SK-N-SH treated with all-trans-retinoic acid at 6 μM for 48 hours (cell line): ENCODE data around the gene TMEM164.

Experiments
- ATAC-seq: fragments of 200-7000 bp; cut with Tn5 transposase; 3 replicates; pipeline ENCODE4 v1.9.1; 2020; ENCODE audit warnings: mild to moderate bottlenecking, moderate library complexity
- ARNTL ChIP-seq: fragments of 450-650 bp; formaldehyde crosslinking; IDR thresholded peaks from 2 replicates; pipeline ENCODE4 v1.5.0; 2020; ENCODE audit warnings: low read depth, mild to moderate bottlenecking, moderate library complexity, borderline replicate concordance
- BACH2 ChIP-seq: fragments of 250-450 bp; sonication (Bioruptor Pico); IDR thresholded peaks from 2 replicates; pipeline ENCODE4 v1.9.0; 2021; ENCODE audit warnings: mild to moderate bottlenecking, borderline replicate concordance
- CSDC2 ChIP-seq: fragments of 250-450 bp; sonication (Bioruptor Pico); IDR thresholded peaks from 2 replicates; pipeline ENCODE4 v1.5.0; 2020; ENCODE audit warnings: mild to moderate bottlenecking, moderate library complexity
- ESRRG ChIP-seq: fragments of 250-450 bp; sonication (Bioruptor Pico); IDR thresholded peaks from 2 replicates; pipeline ENCODE4 v1.6.1; 2021; ENCODE audit warnings: mild to moderate bottlenecking
- GLIS3 ChIP-seq: fragments of 250-450 bp; sonication (Bioruptor Pico); IDR thresholded peaks from 2 replicates; pipeline ENCODE4 v1.5.0; 2020; ENCODE audit warnings: mild to moderate bottlenecking, moderate library complexity
- ISL1 ChIP-seq: fragments of 250-450 bp; sonication (Bioruptor Pico); IDR thresholded peaks from 2 replicates; pipeline ENCODE4 v2.1.2; 2022; ENCODE audit warnings: mild to moderate bottlenecking, moderate library complexity
- OSR1 ChIP-seq: fragments of 250-450 bp; sonication (Bioruptor Pico); IDR thresholded peaks from 2 replicates; pipeline ENCODE4 v1.8.0; 2022; ENCODE audit warnings: moderate library complexity, mild to moderate bottlenecking, inconsistent platforms
- PPARA ChIP-seq: fragments of 250-450 bp; sonication (Bioruptor Pico); IDR thresholded peaks from 2 replicates; pipeline ENCODE4 v1.5.0; 2020; ENCODE audit warnings: mild to moderate bottlenecking, borderline replicate concordance
- RARB ChIP-seq: fragments of 250-450 bp; sonication (Bioruptor Pico); IDR thresholded peaks from 2 replicates; pipeline ENCODE4 v1.8.0; 2021; ENCODE audit warnings: mild to moderate bottlenecking, moderate library complexity
- SNAI2 ChIP-seq: fragments of 250-450 bp; sonication (Bioruptor Pico); IDR thresholded peaks from 2 replicates; pipeline ENCODE4 v1.5.0; 2020; ENCODE audit warnings: mild to moderate bottlenecking, moderate library complexity
- TCF4 ChIP-seq: fragments of 250-450 bp; sonication (Bioruptor Pico); IDR thresholded peaks from 2 replicates; pipeline ENCODE4 v1.8.0; 2021; ENCODE audit warnings: mild to moderate bottlenecking, moderate library complexity, borderline replicate concordance
- TOX ChIP-seq: fragments of 250-450 bp; sonication (Bioruptor Pico); IDR thresholded peaks from 2 replicates; pipeline ENCODE4 v1.8.0; 2021; ENCODE audit warnings: mild to moderate bottlenecking, moderate library complexity, borderline replicate concordance
- ZC3H10 ChIP-seq: fragments of 250-450 bp; sonication (Bioruptor Pico); IDR thresholded peaks from 2 replicates; pipeline ENCODE4 v1.5.1; 2021; ENCODE audit warnings: mild to moderate bottlenecking, moderate library complexity
- ZNF565 ChIP-seq: fragments of 450-650 bp; formaldehyde crosslinking; conservative IDR thresholded peaks from 2 replicates; pipeline ENCODE4 v1.5.0; 2020; ENCODE audit warnings: low read depth, mild to moderate bottlenecking, moderate library complexity
- ZNF70 ChIP-seq: fragments of 450-650 bp; formaldehyde crosslinking; IDR thresholded peaks from 2 replicates; pipeline ENCODE4 v1.5.0; 2020; ENCODE audit warnings: mild to moderate bottlenecking, moderate library complexity
- ZNF8 ChIP-seq: fragments of 450-650 bp; formaldehyde crosslinking; IDR thresholded peaks from 2 replicates; pipeline ENCODE4 v1.5.0; 2020; ENCODE audit warnings: mild to moderate bottlenecking, moderate library complexity
- TF ChIP-seq, protein P1 (sequence below): fragments of 250-450 bp; sonication (Bioruptor Pico); IDR thresholded peaks from 2 replicates; pipeline ENCODE4 v1.5.1; 2020; ENCODE audit warnings: low read depth, mild to moderate bottlenecking, moderate library complexity
- TF ChIP-seq, protein P2 (sequence below): fragments of 250-450 bp; sonication (Bioruptor Pico); IDR thresholded peaks from 2 replicates; pipeline ENCODE4 v1.8.0; 2021; ENCODE audit warnings: low read depth, mild to moderate bottlenecking, moderate library complexity, borderline replicate concordance
- TF ChIP-seq, protein P3 (sequence below): fragments of 250-450 bp; sonication (Bioruptor Pico); IDR thresholded peaks from 2 replicates; pipeline ENCODE4 v1.5.1; 2021; ENCODE audit warnings: mild to moderate bottlenecking, moderate library complexity
- TF ChIP-seq, protein P4 (sequence below): fragments of 250-450 bp; sonication (Bioruptor Pico); IDR thresholded peaks from 2 replicates; pipeline ENCODE4 v1.5.0; 2020; ENCODE audit warnings: mild to moderate bottlenecking, moderate library complexity

TMEM164 gene

DNA sequence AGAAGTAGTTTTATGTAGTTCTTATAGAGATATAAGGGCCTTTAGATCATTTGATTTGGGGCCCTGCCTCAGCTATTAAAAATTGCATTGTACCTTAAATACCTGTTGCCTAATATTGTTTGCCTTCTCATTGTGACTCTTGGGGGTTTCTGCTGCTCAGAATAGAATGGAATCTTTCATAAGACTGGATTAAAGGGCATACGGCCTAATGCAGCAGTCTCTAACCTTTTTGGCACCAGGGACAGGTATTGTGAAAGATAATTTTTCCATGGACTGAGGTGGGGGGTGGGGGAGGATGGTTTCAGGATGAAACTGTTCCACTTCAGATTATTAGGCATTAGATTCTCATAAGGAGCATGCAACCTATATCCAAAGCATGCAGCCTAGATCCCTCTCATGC is 46.2 kb downstream of the TMEM164 start:
- no peak for TF ChIP-seq ZNF565
- TF ChIP-seq ISL1 (CRISPR knock-in tag) = no peak
- TF ChIP-seq GLIS3 (CRISPR knock-in tag) = no peak
- no peak for TF ChIP-seq ZNF8 (CRISPR knock-in tag)
- TF ChIP-seq, all 23 proteins: peak for 0
- no peak for ATAC-seq

DNA sequence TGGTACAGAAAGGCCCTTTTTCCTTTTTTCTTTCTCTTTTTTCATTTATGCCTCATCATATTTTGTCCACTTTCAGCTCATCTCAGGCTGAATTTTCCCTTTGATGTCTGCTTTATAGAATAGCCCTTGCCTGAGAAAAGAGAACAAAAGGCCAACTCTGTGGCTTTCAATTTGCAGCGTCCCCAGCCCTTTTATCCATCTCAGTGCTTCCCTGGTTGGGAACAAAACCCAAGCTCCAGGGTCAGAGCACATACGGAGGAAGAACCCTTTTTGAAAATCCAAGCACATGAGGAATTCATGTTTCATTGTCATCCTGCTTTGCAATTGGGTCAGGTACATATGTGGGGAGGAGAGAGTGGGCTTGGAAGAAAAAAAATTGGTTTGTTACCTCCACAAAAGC is 47.5 kb downstream of the TMEM164 start:
- ATAC-seq = no peak
- TF ChIP-seq CSDC2 (no peak), SNAI2 (no peak), ZNF8 (CRISPR knock-in tag) (no peak), GLIS3 (CRISPR knock-in tag) (no peak), ESRRG (no peak), ZNF565 (no peak), PPARA (no peak), ZNF70 (CRISPR knock-in tag) (no peak), ARNTL (CRISPR knock-in tag) (no peak), TCF4 (CRISPR knock-in tag) (no peak), RARB (CRISPR knock-in tag) (no peak), BACH2 (no peak), ZC3H10 (no peak), ISL1 (CRISPR knock-in tag) (no peak), OSR1 (CRISPR knock-in tag) (no peak), TOX (no peak)
- TF ChIP-seq, protein P1, sequence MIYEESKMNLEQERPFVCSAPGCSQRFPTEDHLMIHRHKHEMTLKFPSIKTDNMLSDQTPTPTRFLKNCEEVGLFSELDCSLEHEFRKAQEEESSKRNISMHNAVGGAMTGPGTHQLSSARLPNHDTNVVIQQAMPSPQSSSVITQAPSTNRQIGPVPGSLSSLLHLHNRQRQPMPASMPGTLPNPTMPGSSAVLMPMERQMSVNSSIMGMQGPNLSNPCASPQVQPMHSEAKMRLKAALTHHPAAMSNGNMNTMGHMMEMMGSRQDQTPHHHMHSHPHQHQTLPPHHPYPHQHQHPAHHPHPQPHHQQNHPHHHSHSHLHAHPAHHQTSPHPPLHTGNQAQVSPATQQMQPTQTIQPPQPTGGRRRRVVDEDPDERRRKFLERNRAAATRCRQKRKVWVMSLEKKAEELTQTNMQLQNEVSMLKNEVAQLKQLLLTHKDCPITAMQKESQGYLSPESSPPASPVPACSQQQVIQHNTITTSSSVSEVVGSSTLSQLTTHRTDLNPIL = no peak
- TF ChIP-seq, protein P2, sequence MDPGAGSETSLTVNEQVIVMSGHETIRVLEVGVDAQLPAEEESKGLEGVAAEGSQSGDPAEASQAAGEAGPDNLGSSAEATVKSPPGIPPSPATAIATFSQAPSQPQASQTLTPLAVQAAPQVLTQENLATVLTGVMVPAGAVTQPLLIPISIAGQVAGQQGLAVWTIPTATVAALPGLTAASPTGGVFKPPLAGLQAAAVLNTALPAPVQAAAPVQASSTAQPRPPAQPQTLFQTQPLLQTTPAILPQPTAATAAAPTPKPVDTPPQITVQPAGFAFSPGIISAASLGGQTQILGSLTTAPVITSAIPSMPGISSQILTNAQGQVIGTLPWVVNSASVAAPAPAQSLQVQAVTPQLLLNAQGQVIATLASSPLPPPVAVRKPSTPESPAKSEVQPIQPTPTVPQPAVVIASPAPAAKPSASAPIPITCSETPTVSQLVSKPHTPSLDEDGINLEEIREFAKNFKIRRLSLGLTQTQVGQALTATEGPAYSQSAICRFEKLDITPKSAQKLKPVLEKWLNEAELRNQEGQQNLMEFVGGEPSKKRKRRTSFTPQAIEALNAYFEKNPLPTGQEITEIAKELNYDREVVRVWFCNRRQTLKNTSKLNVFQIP (CRISPR knock-in tag) = no peak
- TF ChIP-seq, protein P3, sequence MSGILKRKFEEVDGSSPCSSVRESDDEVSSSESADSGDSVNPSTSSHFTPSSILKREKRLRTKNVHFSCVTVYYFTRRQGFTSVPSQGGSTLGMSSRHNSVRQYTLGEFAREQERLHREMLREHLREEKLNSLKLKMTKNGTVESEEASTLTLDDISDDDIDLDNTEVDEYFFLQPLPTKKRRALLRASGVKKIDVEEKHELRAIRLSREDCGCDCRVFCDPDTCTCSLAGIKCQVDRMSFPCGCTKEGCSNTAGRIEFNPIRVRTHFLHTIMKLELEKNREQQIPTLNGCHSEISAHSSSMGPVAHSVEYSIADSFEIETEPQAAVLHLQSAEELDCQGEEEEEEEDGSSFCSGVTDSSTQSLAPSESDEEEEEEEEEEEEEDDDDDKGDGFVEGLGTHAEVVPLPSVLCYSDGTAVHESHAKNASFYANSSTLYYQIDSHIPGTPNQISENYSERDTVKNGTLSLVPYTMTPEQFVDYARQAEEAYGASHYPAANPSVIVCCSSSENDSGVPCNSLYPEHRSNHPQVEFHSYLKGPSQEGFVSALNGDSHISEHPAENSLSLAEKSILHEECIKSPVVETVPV (CRISPR knock-in tag) = no peak
- TF ChIP-seq, protein P4, sequence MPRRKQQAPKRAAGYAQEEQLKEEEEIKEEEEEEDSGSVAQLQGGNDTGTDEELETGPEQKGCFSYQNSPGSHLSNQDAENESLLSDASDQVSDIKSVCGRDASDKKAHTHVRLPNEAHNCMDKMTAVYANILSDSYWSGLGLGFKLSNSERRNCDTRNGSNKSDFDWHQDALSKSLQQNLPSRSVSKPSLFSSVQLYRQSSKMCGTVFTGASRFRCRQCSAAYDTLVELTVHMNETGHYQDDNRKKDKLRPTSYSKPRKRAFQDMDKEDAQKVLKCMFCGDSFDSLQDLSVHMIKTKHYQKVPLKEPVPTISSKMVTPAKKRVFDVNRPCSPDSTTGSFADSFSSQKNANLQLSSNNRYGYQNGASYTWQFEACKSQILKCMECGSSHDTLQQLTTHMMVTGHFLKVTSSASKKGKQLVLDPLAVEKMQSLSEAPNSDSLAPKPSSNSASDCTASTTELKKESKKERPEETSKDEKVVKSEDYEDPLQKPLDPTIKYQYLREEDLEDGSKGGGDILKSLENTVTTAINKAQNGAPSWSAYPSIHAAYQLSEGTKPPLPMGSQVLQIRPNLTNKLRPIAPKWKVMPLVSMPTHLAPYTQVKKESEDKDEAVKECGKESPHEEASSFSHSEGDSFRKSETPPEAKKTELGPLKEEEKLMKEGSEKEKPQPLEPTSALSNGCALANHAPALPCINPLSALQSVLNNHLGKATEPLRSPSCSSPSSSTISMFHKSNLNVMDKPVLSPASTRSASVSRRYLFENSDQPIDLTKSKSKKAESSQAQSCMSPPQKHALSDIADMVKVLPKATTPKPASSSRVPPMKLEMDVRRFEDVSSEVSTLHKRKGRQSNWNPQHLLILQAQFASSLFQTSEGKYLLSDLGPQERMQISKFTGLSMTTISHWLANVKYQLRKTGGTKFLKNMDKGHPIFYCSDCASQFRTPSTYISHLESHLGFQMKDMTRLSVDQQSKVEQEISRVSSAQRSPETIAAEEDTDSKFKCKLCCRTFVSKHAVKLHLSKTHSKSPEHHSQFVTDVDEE = no peak
- TF ChIP-seq, all 23 proteins: peak for 0

DNA sequence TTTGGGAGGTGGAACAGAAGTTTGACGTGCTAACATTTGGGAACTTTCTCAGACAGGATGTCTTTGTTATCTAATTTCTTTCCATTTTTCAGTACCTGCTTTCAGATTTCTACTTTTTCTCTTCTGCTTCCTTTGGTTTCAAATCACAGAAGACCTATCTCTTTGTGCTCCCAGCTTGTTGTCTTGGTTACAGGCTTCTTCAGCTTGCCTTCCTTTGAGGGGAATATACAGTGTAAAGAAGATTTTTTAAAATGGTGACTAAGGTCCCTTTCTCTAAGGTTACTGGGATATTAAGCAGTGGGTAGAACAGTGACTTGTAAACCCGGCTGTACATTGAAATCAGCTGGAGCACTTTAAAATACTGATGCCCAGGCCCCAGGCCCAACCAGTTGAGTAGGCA is 48.0 kb downstream of the TMEM164 start:
- TF ChIP-seq ZNF70 (CRISPR knock-in tag) = no peak
- no peak for TF ChIP-seq ZC3H10
- no peak for TF ChIP-seq RARB (CRISPR knock-in tag)
- TF ChIP-seq PPARA = no peak
- TF ChIP-seq OSR1 (CRISPR knock-in tag) = no peak
- TF ChIP-seq, protein P2 (CRISPR knock-in tag) = no peak
- TF ChIP-seq TOX = no peak
- ATAC-seq = no peak

DNA sequence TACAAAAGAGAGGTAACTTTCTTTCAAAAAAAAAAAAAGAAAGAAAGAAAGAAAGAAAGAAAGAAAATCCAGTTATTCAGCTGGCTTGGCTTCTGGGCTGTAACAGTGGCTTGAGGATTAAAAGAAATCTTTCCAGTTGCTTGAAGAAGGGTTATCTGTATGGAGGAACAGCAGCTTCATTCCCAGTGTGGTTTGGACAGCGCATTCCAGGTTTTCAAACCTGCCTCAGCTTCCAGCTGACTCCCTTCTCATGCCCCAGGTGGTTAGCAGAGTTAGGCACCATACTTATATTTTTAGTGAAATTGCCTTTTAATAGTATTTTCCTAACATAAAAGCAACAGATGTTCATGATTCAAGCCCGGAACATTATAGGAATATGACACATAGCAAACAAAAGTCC is 48.6 kb downstream of the TMEM164 start:
- no peak for TF ChIP-seq ESRRG
- ATAC-seq = no peak
